ENCODE measurements around the gene KLF1.
"Not testable (repeated sequence)": the region's sequence is repeated elsewhere in the genome, so short reads cannot be mapped to it uniquely, and the experiment has no call there.

KLF1 gene

DNA sequence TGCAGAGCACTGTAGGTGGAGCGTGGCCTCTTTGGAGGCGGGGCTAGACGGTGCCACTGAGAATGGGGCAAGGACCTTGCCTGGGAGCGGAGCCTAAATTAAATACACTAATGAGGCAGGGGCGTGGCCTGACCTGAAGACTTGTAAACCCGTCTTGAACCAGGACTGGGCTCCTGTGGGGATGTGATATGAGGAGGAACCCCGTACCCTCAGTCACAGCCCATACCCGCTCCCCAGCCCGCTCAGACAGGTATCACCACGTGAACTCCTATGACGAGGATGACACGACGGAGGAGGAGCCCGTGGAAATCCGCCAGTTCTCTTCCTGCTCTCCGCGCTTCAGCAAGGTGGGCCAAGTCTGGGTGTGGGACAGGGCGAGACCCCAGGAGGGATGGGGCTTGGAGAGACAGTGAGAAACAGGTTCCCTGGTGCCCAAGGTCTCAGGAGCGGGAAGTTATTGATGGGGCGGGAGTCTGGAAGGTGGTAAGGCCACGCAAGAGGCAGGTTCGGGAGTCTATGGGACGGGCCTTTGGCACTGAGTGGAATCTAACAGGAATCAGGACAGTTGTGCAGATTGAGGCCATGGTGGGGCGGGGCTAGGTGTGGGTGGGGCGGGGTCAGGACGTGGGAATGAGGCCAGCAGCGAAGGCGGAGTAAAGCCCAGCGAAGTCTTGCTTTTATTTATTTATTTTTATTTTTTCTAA is 20.4 kb downstream of the KLF1 start:
- DNase-seq, result no peak

DNA sequence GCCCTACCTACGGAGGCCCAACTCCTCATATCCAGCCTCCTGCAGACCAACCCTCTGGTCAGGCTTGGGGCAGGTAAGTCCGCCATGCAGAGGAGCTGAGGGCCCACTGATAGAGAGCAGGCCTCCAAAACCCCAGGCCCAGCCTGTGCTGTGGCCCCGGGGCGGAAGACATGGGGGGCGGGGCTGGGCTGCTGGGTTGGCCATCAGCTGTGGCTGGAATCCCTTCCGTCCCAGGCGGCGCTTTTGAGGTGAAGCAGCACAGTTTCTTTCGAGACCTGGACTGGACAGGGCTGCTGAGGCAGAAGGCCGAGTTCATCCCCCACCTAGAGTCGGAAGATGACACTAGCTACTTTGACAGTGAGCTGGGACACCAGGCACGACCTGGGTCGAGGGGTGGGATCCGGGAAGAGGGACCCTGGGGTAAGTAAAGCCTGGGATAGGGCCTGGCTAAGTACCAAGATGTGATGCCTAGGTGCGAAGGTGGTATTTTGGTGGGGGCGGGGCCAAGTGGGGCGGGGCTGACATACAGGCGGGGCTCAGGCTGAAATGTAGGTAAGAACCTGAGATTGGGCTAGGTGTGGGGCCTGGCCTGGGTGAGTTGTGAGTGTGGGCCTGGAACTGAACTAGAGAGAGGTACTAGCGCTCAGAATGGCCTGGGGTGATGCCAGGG is 21.1 kb downstream of the KLF1 start:
- DNase-seq, result no peak

DNA sequence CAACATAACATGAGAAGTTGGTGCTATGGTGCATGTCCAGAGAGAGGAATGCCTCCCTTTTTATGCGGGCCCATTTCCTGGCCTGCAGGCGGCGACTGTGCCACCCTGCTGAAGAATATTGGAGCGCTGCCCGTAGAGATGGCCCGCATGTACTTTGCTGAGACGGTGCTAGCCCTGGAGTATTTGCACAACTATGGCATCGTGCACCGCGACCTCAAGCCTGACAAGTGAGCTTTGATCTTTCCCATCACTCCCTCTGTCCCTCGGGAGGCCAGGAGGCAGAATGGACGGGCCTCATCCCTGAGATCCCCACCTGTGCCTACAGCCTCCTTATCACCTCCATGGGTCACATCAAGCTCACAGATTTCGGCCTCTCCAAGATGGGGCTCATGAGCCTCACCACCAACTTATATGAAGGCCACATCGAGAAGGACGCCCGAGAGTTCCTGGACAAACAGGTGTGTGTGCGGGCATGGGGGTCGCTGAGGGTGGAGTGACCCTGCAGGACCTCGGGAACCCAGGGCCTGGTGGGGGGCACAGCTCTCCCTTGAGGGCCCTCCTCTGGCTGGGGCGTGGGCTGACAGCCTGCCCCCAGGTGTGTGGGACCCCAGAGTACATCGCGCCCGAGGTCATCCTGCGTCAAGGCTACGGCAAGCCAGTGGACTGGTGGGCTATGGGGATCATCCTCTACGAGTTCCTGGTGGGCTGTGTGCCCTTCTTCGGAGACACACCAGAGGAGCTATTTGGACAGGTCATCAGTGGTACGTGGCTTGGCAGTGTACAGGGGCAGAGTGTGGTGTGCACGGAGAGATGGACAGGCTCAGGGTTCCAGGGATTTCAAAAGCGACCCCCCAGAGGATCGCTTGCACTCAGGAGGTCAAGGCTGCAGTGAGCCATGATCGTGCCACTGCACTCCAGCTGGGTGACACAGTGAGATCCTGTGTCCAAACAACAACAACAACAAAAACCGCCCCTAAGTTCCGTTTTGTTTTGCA is 22.0 kb downstream of the KLF1 start:
- DNase-seq, result no peak

DNA sequence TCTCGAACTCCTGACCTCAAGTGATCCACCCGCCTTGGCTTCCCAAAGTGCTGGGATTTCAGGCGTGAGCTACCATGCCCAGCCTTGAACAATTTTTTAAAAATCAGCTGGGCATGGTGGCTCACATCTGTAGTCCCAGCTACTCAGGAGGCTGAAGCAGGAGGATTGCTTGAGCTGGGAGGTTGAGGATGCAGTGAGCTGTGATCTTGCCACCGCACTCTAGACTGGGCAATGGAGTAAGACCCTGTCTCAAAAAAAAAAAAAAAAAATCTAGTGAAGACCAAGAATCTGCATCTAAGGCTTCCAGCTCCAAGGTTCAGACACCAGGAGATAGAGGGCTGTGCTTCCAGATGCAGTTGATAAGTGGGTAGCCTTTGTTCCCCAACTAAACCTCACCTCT is 22.9 kb downstream of the KLF1 start:
- no peak for DNase-seq

DNA sequence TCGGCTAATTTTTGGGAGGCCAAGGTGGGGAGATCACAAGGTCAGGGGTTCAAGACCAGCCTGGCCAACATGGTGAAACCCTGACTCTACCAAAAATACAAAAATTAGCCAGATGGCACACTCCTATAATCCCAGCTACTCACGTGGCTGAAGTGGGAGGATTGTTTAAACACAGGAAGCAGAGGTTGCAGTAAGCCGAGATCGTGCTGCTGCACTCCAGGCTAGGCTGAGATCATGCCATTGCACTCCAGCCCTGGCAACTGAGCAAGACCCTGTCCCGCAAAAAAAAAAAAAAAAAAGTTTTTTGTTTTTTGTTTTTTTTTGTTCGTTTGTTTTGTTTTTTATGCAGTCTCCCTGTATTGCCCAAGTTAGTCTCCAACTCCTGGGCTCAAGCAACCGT is 27.5 kb downstream of the KLF1 start:
- DNase-seq, result no peak

DNA sequence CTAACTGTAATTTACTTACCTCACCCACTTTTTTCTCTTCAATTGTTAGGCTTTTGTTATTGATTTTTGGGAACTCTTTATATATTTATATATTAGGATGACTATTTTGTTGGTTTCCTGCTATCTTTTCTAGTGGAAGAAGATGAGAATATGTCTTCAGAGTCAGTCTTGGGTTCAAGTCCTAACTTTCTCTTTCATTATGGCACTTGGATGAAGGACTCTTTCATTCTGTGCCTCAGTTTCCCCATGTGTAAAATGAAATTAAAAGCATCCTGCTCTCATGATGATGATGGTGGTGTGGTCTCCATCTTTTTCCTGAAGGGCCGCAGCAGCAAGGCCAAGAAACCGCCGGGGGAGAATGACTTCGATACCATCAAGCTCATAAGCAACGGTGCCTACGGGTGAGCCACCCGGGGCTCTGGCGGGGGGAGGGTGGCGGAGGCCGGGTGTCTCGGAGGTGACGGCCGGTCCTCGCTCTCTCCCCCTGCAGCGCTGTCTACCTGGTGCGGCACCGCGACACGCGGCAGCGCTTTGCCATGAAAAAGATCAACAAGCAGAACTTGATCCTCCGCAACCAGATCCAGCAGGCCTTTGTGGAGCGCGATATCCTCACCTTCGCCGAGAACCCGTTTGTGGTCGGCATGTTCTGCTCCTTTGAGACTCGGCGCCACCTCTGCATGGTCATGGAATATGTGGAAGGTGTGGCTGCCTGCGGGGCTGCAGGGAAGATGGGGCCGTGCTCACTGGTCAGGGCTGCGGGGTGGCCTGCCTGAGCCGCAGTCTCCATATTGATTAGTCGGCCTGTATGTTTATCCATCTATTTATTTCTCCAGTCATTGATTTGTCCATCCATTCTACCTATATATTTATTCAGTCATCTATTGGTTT is 28.7 kb downstream of the KLF1 start:
- DNase-seq, result no peak

DNA sequence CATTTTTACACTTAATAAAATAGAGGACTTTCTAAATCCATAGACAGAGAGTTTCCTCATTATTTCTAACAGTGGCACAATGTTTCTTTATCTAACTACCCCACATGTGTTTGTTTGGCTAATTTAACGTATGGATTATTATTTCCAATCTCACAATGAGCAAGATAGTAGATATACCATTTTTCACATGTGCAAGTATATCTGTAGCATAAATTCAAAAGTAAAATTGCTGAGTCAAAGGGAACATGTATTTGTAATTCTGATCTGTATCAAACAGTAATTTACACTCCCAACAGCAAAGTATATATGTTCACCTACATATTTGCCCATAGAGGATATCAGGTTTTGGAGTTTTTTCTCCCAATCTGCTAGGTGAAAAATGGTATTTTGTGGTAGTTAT is 30.3 kb downstream of the KLF1 start:
- no peak for DNase-seq

DNA sequence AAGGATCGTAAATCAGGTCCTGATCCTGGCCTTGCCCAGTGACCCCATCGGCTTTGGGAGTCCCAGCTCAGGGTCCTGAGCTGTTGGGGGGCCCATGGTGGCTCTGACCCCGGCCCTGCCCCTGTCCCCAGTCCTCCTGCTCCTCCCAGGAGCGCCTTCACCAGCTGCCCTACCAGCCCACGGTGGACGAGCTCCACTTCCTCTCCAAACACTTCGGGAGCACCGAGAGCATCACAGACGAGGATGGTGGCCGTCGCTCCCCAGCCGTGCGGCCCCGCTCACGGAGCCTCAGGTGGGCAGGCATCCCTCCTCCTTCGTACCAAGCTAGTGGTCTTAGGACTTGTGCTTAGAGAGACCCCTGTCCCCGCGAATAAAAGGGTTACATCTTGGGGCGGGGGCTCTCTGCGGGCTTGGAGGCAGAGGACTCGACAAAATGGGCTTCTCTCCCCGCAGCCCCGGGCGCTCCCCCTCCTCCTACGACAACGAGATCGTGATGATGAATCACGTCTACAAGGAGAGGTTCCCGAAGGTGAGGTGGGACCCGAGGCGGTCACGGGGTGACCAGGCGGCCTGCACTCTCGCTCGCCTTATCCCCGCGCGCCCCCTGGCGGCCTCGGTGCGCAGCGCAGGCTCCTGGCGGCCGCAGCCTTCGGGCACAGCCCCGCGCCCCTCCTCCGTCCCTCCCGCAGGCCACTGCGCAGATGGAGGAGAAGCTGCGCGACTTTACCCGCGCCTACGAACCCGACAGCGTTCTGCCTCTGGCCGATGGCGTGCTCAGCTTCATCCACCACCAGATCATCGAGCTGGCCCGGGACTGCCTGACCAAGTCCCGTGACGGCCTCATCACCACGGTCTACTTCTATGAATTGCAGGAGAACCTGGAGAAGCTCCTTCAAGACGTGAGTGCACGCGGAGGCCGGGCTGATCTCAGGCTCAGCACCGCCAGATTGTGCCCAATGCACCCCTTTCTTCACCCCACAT is 39.6 kb downstream of the KLF1 start:
- DNase-seq, result peak; percentile 28

DNA sequence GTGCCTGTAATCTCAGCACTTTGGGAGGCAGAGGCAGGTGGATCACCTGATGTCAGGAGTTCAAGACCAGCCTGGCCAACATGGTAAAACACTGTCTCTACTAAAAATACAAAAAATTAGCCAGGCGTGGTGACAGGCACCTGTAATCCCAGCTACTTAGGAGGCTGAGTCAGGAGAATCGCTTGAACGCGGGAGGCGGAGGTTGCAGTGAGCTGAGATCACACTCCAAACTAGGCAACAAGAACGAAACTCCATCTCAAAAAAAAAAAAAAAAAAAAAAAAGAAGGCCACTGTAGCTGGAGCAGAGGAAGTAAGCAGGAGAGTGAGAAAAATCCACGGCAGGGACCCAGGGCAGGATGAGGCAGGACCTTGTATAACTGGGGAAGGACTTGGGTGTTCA is 40.4 kb downstream of the KLF1 start:
- DNase-seq, result not testable (repeated sequence)

DNA sequence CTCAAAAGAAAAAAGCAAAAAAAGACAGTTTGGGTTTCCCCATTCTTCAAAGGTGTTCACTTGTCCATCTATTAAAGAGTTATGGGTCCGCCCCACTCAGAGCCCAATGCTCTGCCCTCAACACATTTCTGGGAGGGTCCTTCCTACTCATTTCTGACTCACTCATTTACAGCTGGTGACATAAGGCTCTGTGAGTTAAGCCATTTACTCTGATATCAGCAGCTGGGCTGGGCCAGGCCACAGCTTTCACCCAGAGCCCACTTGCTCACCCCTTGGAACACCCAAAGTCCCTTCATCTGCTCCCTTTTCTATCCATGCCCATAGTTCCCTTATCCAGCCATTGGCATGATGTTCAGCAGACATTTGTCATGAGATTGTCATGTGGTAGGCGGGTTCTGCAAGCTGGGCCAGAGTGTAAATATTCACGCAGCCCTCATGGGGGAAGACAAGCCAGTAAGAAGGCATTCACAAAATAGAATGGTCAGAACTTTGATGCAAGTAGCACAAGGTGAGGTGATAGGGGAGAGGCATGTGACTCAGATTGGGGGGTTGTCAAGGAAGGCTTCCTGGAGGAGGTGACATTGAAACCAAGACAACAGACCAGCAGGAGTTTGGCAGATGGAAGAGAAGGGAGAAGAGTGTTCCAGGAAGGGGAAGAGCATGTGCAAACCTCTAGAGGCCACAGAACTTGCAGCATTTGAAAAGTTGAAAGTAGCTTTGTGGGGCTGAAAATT is 42.8 kb downstream of the KLF1 start:
- DNase-seq, result no peak

DNA sequence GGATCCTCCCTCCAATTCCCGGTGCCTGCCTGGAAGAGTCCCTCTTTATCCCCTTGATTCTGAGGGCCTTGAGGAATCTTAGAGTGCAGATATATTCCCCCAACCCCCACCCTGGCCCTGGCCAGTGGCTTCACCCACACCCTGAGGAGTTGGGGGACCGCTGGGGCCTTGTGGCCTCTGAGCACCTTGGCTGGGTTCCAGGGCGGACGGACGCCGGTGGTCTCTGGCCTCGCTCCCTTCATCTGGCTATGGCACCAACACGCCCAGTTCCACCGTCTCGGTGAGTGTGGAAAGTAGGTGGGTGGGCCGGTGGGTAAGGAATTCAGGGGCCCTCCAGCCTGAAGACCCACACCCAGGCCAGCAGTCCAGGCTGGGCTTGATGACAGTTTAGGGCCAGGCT is 43.7 kb downstream of the KLF1 start:
- DNase-seq, result no peak

DNA sequence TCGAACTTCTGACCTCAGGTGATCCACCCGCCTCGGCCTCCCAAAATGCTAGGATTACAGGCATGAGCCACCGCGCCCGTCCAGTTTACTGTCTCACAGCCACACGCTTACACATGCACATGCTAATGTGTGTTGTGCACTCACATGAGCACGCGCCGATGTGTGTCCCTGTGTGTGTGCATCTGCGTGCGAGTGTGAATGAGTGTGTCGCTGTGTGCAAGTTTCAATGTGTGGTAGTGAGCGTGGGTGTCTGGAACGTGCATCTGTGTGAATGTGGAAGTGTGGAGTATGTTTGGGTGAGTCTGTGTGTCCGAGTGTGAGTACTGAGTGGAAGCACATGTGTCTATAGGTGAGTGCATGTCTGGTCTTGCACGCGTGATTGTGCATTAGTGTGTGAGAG is 44.5 kb downstream of the KLF1 start:
- DNase-seq, result no peak

DNA sequence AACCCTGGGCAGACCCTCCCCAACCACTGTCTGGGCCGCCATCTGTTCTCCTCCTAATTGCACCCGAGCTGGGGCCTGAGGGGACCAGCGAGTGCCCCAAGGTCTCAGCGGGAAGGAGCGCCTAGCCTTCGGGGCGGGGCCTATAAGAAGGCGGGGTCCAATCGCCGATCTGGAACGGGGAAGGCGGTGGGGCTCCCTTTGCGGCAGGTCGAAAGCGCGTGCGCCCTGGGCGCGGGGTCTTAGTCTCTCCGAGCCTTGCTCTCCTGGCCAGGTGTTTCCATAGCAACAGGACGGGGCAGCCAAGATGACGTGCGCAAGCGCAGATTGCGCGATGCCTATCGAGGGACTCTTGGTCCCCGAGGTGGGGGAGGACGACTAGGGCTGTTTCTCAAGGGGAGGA is 45.9 kb downstream of the KLF1 start:
- DNase-seq, result no peak

DNA sequence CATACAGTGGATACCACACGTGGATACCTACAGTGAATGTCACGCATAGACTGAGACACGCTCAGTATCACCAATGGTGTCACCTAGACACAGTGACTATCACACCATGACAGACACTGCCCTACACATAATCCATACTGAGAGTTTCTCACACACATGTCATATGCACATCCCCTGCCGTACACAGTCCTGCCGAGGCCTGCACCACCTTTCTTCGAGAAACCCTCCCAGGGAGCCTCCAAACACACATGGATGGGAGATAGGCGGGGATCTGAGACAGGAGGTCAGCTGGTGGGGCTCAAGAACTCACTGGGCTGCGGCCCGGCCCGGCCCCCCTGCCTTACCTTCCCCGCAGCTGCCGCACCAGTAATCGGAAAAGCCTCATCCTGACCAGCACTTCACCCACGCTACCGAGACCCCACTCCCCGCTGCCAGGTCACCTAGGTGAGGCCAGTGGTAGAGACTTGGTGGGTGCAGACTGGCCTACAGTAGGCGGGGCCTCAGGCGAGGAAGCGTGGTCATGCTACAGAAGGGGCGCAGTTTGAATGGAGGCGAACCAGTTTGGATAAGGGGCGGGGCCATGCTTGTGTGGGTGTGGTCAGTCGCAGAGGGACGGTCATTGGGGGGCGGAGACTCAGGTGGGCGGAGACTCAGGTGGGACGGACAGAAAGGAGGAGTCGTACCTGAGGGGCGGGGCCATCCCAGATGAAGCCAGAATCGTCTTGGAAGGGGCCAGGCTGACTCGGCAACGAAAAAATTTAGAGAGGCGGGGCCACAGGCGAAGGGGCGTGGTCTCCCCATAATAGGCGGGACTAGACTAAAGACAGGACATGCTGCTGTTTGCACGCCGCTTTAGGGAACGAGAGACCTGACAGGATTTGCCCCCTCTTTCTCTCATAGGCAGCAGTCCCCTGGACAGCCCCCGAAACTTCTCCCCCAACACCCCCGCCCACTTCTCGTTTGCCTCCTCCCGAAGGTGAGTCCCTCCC is 46.6 kb downstream of the KLF1 start:
- no peak for DNase-seq

DNA sequence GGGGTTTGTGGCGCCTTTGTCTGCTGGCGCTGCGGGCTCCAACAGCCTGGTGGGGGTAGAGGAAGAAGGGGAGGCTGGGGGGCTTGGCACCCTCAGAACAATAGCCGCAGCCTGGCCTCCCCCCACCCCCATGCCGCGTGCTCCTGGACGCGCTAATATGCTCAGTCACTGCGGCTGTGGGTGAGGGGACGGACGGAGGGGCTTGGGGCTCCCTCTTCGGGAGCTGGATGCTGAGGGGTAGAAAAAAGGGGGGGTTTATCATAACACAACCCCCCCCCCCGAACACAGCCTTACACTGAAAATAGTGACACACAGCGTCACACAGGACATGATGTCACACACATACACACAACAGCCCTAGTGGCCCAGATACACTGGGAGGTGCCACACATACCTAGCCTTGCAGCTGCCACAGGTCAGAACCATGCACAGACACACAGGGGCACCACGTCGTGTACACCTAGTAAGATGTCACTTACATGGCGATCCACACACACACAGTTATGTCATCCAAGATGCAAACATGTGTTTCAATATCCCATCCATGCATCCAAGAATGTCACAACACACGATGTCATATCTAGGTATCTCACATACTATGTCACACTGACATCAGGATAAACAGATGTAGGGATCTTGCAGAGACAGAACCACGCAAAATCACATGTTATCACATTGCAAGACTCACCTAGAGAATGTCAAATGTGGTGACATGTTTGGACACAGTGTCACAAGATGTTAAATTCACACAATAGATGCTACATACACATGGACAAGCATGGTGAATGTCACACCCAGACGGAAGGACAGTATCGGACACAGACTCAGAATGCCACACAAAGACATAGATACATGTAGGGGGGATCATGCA is 47.9 kb downstream of the KLF1 start:
- peak; percentile 15 for DNase-seq

DNA sequence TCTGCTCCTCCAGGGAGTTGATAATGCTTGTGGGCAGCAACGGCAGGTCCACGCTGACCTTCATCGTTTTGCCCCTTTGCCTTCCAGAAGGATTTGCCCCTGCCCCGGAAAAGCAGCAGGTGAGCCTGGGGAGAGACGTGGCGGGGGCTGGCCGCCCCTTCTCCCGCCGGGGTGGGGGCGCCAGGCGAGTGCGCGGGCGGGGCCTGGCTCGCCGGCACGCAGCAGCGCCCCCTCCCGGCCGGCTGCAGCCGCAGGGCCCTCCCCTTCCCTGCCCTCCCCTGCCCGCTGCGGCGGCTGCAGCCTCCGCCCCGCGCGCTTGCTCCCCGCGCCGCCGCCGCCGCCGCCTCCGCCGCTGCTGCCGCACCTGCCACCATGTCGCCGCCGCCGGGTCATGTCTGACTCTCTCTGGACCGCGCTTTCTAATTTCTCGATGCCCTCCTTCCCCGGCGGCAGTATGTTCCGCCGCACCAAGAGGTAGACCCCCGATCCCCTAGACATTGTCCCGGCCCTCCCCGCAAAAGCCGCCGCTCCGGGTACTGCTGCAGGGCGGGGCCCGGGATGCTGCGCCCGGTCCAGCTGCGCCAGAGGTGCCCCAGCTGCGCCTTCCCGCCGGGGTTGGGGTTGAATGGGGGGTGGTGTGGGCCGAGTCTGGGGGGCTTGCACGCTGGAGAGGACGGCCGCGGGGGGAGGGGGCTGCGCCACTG is 48.7 kb downstream of the KLF1 start, which contains the start of gene MAST1:
Gene MAST1 (plus strand): TSS at position 334 of the 704 bp plus-strand sequence. CDS start 58 bp downstream, at position 392.
- peak; percentile 5 for DNase-seq

DNA sequence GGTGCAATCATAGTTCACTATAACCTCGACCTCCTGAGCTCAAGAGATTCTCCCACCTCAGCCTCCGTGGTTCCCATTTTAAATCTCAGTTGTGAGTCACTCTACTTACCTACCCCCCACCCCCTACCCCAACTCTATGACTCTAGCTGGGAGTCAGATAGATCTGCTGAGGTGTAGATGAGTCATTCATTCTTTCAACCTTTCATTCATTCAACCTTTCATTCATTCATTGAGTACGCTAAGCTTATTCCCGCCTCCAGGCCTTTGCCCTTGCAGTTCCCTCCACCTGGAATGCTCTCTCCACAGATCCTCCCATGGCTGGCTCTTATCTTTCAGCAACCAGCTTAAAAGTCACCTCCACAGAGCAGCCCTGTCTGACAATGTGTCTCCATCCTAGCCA is 49.8 kb downstream of the KLF1 start:
- no peak for DNase-seq

DNA sequence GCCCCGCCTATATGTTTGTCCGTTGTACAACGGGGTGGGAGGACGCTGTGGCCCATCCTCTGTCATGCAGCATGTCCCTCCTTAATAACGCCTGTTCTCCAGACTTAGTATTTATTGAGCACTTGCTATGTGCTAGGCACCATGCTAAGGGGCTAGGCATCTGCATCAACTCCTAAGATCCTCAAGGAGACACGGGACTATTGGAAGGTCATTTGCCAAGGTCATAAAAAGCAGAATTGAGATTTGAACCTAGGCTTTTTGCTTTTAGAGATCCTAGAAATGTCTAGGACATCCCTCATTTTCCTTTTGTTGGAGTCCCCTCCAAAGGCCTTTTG is 50.5 kb downstream of the KLF1 start:
- no peak for DNase-seq
